HepG2 (cell line): Measurements from ENCODE around the gene MS4A15. TPM values are rescaled to one million over a fixed set of nuclear protein-coding genes. Genes with fewer than 3 reads are reported as not detected.

Experiments used
- ATAC-seq: fragments of 200-7000 bp; cut with Tn5 transposase; 3 replicates; pipeline ENCODE4 v1.9.1; 2020; ENCODE audit warnings: mild to moderate bottlenecking, moderate library complexity
- BruUV-seq: library from RNA; stranded (reverse); fragments of 400-500 nt; replicated peaks from 2 replicates; lab custom pipeline; 2021; lab: Mats Ljungman, UMichigan
- CTCF ChIA-PET: fragments of 300-600 bp; formaldehyde crosslinking; extraction: SDS; loops from one replicate; lab custom pipeline; 2021; ENCODE audit warnings: low total read pairs, inconsistent platforms, low intra/inter-chr PET ratio; lab: Yijun Ruan, JAX
- POLR2A ChIA-PET: fragments of 350-600 bp; sonication (Branson Sonifier 250); formaldehyde crosslinking; loops from one replicate; lab custom pipeline; 2020; ENCODE audit warnings: antibody characterized with exemption, inconsistent platforms; lab: Yijun Ruan, JAX
- DNase-seq: peaks from one replicate; pipeline ENCODE4 v3.0.0-alpha.2; 2015; ENCODE audit warnings: low spot score
- FAIRE-seq: peaks from 3 replicates; lab custom pipeline; 2011; peaks lifted over from hg19 to GRCh38; lab: Jason Lieb, UNC
- H2AFZ ChIP-seq: one replicate; pipeline ENCODE4 v1.6.1; 2011; ENCODE audit warnings: low read length, inconsistent platforms
- H3K27ac ChIP-seq: fragments of 300-600 bp; 3 replicates; pipeline ENCODE4 v1.8.0; 2011; ENCODE audit warnings: mixed run types, mild to moderate bottlenecking, mixed read lengths, low read length, inconsistent platforms; ENCODE audit not compliant: insufficient read depth; ENCODE audit errors: extremely low read length
- H3K27me3 ChIP-seq, 2 experiments: fragments of 200-600 bp in 1 of 2; 2 replicates in 1 of 2; 3 replicates in 1 of 2; pipeline versions ENCODE4 v1.6.0 to v1.8.0; 2011; ENCODE audit warnings: low read length in 2 of 2, mild to moderate bottlenecking in 2 of 2, moderate library complexity in 2 of 2, inconsistent platforms in 1 of 2; ENCODE audit not compliant: insufficient read depth in 2 of 2, control insufficient read depth in 1 of 2
- H3K36me3 ChIP-seq, 2 experiments: fragments of 200-600 bp in 1 of 2; replicated peaks in 1 of 2; 2 replicates in 1 of 2; 3 replicates in 1 of 2; pipeline versions ENCODE4 v1.5.1 to v1.8.0; 2011; ENCODE audit warnings: low read length in 2 of 2, inconsistent platforms in 1 of 2; ENCODE audit not compliant: insufficient read depth in 2 of 2, control insufficient read depth in 1 of 2
- H3K4me1 ChIP-seq: 2 replicates; pipeline ENCODE4 v1.5.1; 2012; ENCODE audit warnings: low read length, inconsistent platforms; ENCODE audit not compliant: insufficient read depth
- H3K4me2 ChIP-seq: 2 replicates; pipeline ENCODE4 v1.6.0; 2011; ENCODE audit warnings: low read depth, low read length, inconsistent platforms
- H3K4me3 ChIP-seq, 3 experiments: fragments of 200-600 bp in 1 of 3; sonication (generic), shearing (Covaris generic) in 1 of 3; replicated peaks in 1 of 3; 2 replicates each; pipeline ENCODE4 v1.5.1; 2011 to 2016; ENCODE audit warnings: low read length in 3 of 3, inconsistent platforms in 2 of 3, low read depth in 2 of 3, mild to moderate bottlenecking in 2 of 3, control low read depth in 1 of 3, mixed read lengths in 1 of 3; ENCODE audit not compliant: insufficient read depth in 1 of 3
- H3K79me2 ChIP-seq: one replicate; pipeline ENCODE4 v1.6.1; 2011; ENCODE audit warnings: low read length, inconsistent platforms; ENCODE audit not compliant: insufficient read depth
- H3K9ac ChIP-seq: 2 replicates; pipeline ENCODE4 v1.6.0; 2011; ENCODE audit warnings: mild to moderate bottlenecking, low read depth, low read length, inconsistent platforms; ENCODE audit not compliant: insufficient read depth
- H3K9me3 ChIP-seq: 2 replicates; pipeline ENCODE4 v1.5.1; 2012; ENCODE audit warnings: mild to moderate bottlenecking, low read length
- H4K20me1 ChIP-seq: 2 replicates; pipeline ENCODE4 v1.6.0; 2011; ENCODE audit warnings: inconsistent platforms, mild to moderate bottlenecking, low read length, moderate library complexity; ENCODE audit not compliant: insufficient read depth
- GLMP ChIP-seq: sonication (generic); formaldehyde crosslinking; IDR thresholded peaks from 2 replicates; pipeline ENCODE4 v1.9.0; 2021; ENCODE audit warnings: missing genetic modification reagents, mild to moderate bottlenecking, borderline replicate concordance
- MED1 ChIP-seq: sonication (generic); formaldehyde crosslinking; IDR thresholded peaks from 2 replicates; pipeline ENCODE4 v1.4.0; 2020; ENCODE audit warnings: missing genetic modification reagents
- MXD3 ChIP-seq: IDR thresholded peaks from 2 replicates; pipeline ENCODE4 v1.6.1; 2016; ENCODE audit warnings: mild to moderate bottlenecking, missing biosample characterization, missing genetic modification reagents
- TCF7L2 ChIP-seq: IDR thresholded peaks from 2 replicates; pipeline ENCODE4 v1.6.1; 2011; ENCODE audit warnings: mild to moderate bottlenecking, low read depth, low read length, moderate library complexity
- TP53 ChIP-seq: sonication (generic); formaldehyde crosslinking; conservative IDR thresholded peaks from 2 replicates; pipeline ENCODE4 v1.4.0; 2020; ENCODE audit warnings: missing genetic modification reagents
- ZBTB42 ChIP-seq: sonication (generic); formaldehyde crosslinking; IDR thresholded peaks from 2 replicates; pipeline ENCODE4 v1.5.0; 2020; ENCODE audit warnings: mild to moderate bottlenecking, missing genetic modification reagents
- ZNF563 ChIP-seq: sonication (generic); formaldehyde crosslinking; IDR thresholded peaks from 2 replicates; pipeline ENCODE4 v1.8.0; 2022; ENCODE audit warnings: mild to moderate bottlenecking, moderate library complexity, missing genetic modification reagents
- WGBS: methylation state at CpG from one replicate; pipeline ENCODE4 v1.1.6; 2017; ENCODE audit warnings: low lambda C conversion rate; 5-methylcytosine and 5-hydroxymethylcytosine counted together
- in situ Hi-C: cut with HindIII; loops from 2 replicates; pipeline ENCODE4 v1.10.0; 2017; ENCODE audit warnings: low pct_unique_long_range_greater_than_20kb; ENCODE audit not compliant: extremely low pct_ligation_motif_present
- intact Hi-C: fragments of 100-400 bp; cut with micrococcal nuclease; formaldehyde crosslinking; loops from one replicate; pipeline ENCODE4 v1.10.0; 2022; ENCODE audit not compliant: unreplicated experiment
- polyA plus RNA-seq, 8 experiments: library from polyadenylated mRNA; depleted of rRNA in 3 of 8; stranded (reverse) in 7 of 8; unstranded in 1 of 8; fragments of >200 nt; fragmentation: Illumina TruSeq in 4 of 8; extraction: Trizol in 4 of 8; gene quantifications; 2 replicates each; pipeline versions ENCODE4 v1.2.1 to v1.2.3, GENCODE V29; 2011 to 2016; ENCODE audit warnings: low read depth in 4 of 8, missing spikeins in 1 of 8, mixed read lengths in 1 of 8; ENCODE audit not compliant: insufficient read depth in 1 of 8
- total RNA-seq, 5 experiments: library from RNA; depleted of rRNA; stranded (reverse); fragments of >200 nt; fragmentation: Illumina TruSeq; extraction: Trizol; gene quantifications; 2 replicates each; pipeline ENCODE4 v1.2.3, GENCODE V29; 2016; ENCODE audit warnings: low read depth in 1 of 5

Gene MS4A15
- total and polyA plus RNA-seq, 2 of the 13 experiments (the other 11 are each of a cell fraction or from before 2014, with no cell fraction given), result not detected

GRCh38 chr11:60717956-60718355, 38.7 kb upstream of the MS4A15 start:
- Histone ChIP-seq H2AFZ (no peak overlapping the region), H3K9ac (no peak overlapping the region), H3K9me3 (no peaks in the 10 kb centered on the region), H3K36me3 (no peaks in the 10 kb centered on the region), H3K79me2 (no peaks in the 10 kb centered on the region), H3K4me3 (no peak overlapping the region), H3K27me3 (peaks cover 0 to 4% of the 10 kb centered on the region in 2 experiments; a peak in 2 of 5 replicates), H3K4me1 (no peaks in the 10 kb centered on the region), H3K4me2 (no peak overlapping the region), H4K20me1 (no peaks in the 10 kb centered on the region), H3K27ac (no peak overlapping the region)
- POLR2A ChIA-PET, result no interaction called here
- FAIRE-seq, result no peak
- no peak for ATAC-seq
- intact Hi-C loops, result no loop called here
- WGBS, result 37% methylated on average over 3 of the region's 5 CpGs
- no peak for DNase-seq
- CTCF ChIA-PET, result no interaction called here
- in situ Hi-C loops, result no loop called here
- TF ChIP-seq GLMP (CRISPR knock-in tag) (no peak), ZNF563 (CRISPR knock-in tag) (no peak), MXD3 (CRISPR knock-in tag) (no peak), TP53 (CRISPR knock-in tag) (no peak), MED1 (no peak)
- no TSS peak for BruUV-seq

GRCh38 chr11:60718524-60719316, 37.9 kb upstream of the MS4A15 start:
- peaks cover 0 to 4% of the 10 kb centered on the region in 2 experiments; a peak in 2 of 5 replicates for H3K27me3 ChIP-seq
- no peak overlapping the region for H3K9ac ChIP-seq
- no peak for ATAC-seq

More at GRCh38 chr11:60718524-60719316, 37.9 kb upstream of the MS4A15 start:
- H3K79me2 ChIP-seq, result no peaks in the 10 kb centered on the region
- H3K9me3 ChIP-seq, result no peaks in the 10 kb centered on the region
- H4K20me1 ChIP-seq, result no peaks in the 10 kb centered on the region
- H3K27ac ChIP-seq, result no peak overlapping the region
- no peak for TF ChIP-seq TCF7L2
- TF ChIP-seq ZBTB42 (CRISPR knock-in tag), result no peak
- POLR2A ChIA-PET, result no interaction called here
- no peak for FAIRE-seq
- no peak overlapping the region for H2AFZ ChIP-seq
- no peak overlapping the region for H3K4me3 ChIP-seq
- no peak overlapping the region for H3K4me2 ChIP-seq
- in situ Hi-C loops (no loop called here), intact Hi-C loops (no loop called here)
- 9% methylated on average over 6 of the region's 10 CpGs for WGBS
- no peaks in the 10 kb centered on the region for H3K36me3 ChIP-seq
- CTCF ChIA-PET, result no interaction called here
- no TSS peak for BruUV-seq
- H3K4me1 ChIP-seq, result no peaks in the 10 kb centered on the region
- DNase-seq, result no peak
